Germinal center (tissue), 1 donor: ENCODE measurements around the gene TLL1.

Source experiments
- DNase-seq: peaks from one replicate; pipeline ENCODE4 v3.0.0; 2012; ENCODE audit warnings: mixed read lengths, low spot score

The TLL1 gene

GRCh38 chr4:165894159-165894558, 21.1 kb downstream of the TLL1 start:
- DNase-seq = no peak

GRCh38 chr4:165905405-165906027, 32.5 kb downstream of the TLL1 start:
- DNase-seq = no peak

GRCh38 chr4:165906272-165906671, 33.2 kb downstream of the TLL1 start:
- no peak for DNase-seq

GRCh38 chr4:165909947-165910346, 36.9 kb downstream of the TLL1 start:
- no peak for DNase-seq

- no peak for DNase-seq
Observed at GRCh38 chr4:165915215-165915614, 42.2 kb downstream of the TLL1 start.

GRCh38 chr4:165921546-165921945, 48.5 kb downstream of the TLL1 start:
- peak; percentile 34 for DNase-seq

- no peak for DNase-seq
Observed at GRCh38 chr4:165922747-165923146, 49.7 kb downstream of the TLL1 start.

GRCh38 chr4:165926307-165926706, 53.3 kb downstream of the TLL1 start:
- no peak for DNase-seq

GRCh38 chr4:165927366-165927765, 54.3 kb downstream of the TLL1 start:
- DNase-seq = no peak

GRCh38 chr4:165927815-165928214, 54.8 kb downstream of the TLL1 start:
- DNase-seq = no peak

- no peak for DNase-seq
Observed at GRCh38 chr4:165928601-165929000, 55.6 kb downstream of the TLL1 start.

GRCh38 chr4:165929662-165930061, 56.6 kb downstream of the TLL1 start:
- no peak for DNase-seq

GRCh38 chr4:165931741-165932140, 58.7 kb downstream of the TLL1 start:
- DNase-seq = no peak

- no peak for DNase-seq
Observed at GRCh38 chr4:165944900-165945299, 71.9 kb downstream of the TLL1 start.

- no peak for DNase-seq
Observed at GRCh38 chr4:165945991-165946390, 73.0 kb downstream of the TLL1 start.

GRCh38 chr4:165947019-165947418, 74.0 kb downstream of the TLL1 start:
- DNase-seq = no peak

- DNase-seq = no peak
Observed at GRCh38 chr4:165953181-165953580, 80.1 kb downstream of the TLL1 start.

- no peak for DNase-seq
Observed at GRCh38 chr4:165963621-165964020, 90.6 kb downstream of the TLL1 start.

GRCh38 chr4:165964591-165964990, 91.6 kb downstream of the TLL1 start:
- DNase-seq = no peak

- DNase-seq = no peak
Observed at GRCh38 chr4:165965503-165965902, 92.5 kb downstream of the TLL1 start.

GRCh38 chr4:165966833-165967232, 93.8 kb downstream of the TLL1 start:
- DNase-seq = no peak

GRCh38 chr4:165967486-165967885, 94.4 kb downstream of the TLL1 start:
- DNase-seq = no peak

- DNase-seq = no peak
Observed at GRCh38 chr4:165970703-165971420, 97.8 kb downstream of the TLL1 start.

- no peak for DNase-seq
Observed at GRCh38 chr4:165971446-165971845, 98.4 kb downstream of the TLL1 start.
